IPS-18c (cell line): ENCODE measurements around the gene BACH2.
A peak's percentile ranks its signal among the peaks of the same experiment; 100 is the strongest.
"Not testable (repeated sequence)": the region's sequence is repeated elsewhere in the genome, so short reads cannot be mapped to it uniquely, and the experiment has no call there.

Experiments used
- H3K4me3 ChIP-seq: 2 replicates; pipeline ENCODE4 v1.7.0; 2013; ENCODE audit warnings: low read depth, mild to moderate bottlenecking, low read length, moderate library complexity; ENCODE audit not compliant: insufficient read depth
- H3K9me3 ChIP-seq: one replicate; pipeline ENCODE4 v1.6.1; 2013; ENCODE audit warnings: mild to moderate bottlenecking, low read length, moderate library complexity; ENCODE audit not compliant: control insufficient read depth, insufficient read depth

BACH2 gene

DNA sequence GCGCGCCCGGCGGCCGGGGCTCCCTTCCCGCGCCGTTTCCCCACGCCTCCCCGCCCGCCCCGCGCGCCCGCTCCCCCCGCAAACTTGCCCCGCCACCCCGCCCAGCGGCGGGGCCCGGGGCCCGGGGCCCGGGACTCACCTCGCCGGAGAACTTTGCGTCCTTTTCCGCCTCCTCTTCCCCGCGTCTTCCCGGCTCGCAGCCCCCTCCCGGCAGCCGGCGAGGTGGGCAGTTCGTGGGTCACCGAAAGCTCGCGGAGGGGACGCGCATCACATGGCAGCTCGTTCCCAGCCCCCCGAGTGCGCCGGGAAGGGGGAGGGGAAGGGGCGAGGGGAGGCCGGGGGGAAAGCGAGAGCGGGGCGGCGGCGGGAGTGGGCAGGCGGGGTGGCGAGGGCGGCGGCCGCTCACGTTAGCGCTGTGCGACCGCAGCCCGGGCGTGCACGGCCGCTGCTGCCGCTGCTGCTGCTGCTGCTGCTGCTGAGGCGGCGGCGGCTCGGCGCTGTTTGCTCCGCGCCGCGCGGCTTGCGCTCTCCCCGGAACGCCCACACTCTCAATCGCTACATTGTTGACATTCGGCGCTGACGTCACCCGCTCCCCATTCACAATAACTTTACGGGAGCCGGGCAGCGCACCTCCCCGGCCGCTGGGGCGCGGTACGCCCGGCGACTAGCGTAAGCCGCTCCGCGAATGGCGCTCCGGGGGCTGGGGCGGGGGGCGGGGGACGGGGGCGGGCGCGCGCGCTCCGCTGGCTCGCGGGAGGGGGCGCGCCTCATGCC is at the start of gene BACH2:
TSS of gene BACH2 (minus strand) at position 503 of the 774 bp plus-strand sequence. CDS start 287,999 bp downstream, outside the sequence.
- H3K4me3 ChIP-seq, result peak within 1 kb of the TSS; percentile 77

DNA sequence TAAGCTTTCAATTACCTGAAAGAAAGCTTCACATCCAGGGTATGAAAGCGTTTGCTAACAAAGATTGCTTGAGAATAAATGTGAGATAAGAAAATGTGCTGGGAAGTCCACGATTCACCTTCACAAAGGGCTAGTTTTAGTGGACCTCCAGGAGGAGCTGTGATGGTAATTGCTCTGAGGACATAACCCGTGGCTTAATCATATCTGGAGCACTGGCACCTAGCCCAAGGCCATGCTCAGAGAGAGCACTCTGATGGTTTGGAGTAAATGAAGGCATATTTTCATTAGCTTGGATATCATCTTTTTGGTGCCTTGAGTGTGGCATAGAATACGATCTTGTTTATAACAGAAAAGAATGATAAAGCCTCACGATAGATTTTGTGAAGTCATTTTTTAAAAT is 46.9 kb upstream of the BACH2 start:
- H3K9me3 ChIP-seq, result no peaks in the 10 kb centered on the region
- H3K4me3 ChIP-seq, result no peak overlapping the region

More for the DNA sequence above, at the start of gene BACH2:
- no peaks in the 10 kb centered on the region for H3K9me3 ChIP-seq

DNA sequence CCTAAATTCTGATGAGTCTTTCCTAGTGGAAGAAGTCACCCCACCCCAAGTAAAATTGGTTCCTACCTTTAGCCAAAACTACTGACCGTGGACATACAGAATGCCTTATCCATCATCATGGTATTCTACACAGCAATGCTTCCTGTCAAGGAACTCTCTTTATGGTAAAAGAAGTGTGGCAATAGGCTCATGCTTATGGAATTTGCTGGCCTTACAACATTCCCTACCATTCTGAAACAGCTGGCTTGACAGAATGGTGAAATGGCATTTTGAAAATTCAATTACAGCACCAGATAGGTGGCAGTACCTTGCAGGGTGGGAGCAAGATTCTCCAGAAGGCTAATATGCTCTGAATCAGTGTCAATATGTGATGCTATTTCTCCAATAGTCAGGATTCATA is 41.8 kb upstream of the BACH2 start:
- Histone ChIP-seq H3K4me3 (no peak overlapping the region), H3K9me3 (no peaks in the 10 kb centered on the region)

DNA sequence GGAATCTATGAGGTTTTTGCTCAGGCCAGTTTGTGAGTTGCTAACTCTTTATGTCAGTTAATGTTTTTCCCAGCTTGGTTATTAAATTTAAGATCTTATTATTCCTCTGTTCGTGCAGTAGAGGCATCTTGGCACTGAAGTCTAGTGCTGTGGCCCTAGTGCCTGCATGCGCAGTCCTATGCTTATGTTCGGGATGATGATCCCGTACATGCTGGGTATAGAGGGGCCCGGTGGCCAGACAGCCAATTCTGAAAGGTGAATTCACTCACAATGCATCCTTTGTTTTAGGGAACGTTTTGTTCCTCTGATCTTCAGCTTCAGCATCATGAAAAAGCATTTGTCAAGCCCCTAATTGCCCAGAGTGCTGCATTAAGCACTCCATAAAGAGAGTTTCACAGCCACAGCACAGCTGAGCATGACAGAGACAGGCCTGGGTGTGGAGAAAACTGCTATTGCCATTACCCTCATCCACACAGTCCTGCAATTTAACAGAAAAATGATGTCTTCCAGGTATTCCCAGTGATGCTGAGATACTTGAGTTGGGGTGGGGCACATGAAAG is 39.8 kb upstream of the BACH2 start:
- Histone ChIP-seq H3K9me3 (no peaks in the 10 kb centered on the region), H3K4me3 (no peak overlapping the region)

DNA sequence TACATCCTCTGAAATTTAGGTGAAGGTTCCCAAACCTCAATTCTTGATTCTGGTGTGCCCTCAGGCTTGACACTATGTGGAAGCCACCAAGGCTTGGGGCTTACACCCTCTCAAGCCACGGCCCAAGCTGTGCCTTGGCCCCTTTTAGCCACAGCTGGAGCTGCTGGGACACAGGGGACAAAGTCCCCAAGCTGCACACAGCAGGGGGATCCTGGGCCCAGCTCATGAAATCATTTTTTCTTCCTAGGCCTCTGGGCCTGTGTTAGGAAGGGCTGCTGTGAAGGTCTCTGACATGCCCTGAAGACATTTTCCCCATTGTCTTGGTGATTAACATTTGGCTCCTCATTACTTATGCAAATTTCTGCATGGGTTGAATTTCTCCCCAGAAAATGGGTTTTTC is 37.3 kb upstream of the BACH2 start:
- no peaks in the 10 kb centered on the region for H3K9me3 ChIP-seq
- H3K4me3 ChIP-seq, result no peak overlapping the region

DNA sequence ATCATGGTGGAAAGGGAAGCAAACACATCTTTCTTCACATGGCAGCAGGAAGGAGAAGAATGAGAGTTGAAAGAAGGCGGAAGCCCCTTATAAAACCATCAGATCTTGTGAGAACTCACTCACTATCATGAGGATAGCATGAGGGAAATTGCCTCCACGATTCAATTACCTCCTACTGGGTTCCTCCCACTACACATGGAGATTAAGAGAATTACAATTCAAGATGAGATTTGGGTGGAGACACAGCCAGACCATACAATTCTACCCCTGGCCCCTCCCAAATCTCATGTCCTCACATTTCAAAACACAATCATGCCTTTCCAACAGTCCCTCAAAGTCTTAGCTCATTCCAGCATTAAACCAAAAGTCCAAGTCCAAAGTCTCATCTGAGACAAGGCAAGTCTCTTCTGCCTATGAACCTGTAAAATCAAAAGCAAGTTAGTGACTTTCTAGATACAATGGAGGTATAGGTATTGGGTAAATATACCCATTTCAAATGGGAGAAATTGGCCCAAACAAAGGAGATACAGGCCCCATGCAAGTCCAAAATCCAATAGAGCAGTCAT is 36.4 kb upstream of the BACH2 start:
- H3K9me3 ChIP-seq, result not testable (repeated sequence)

DNA sequence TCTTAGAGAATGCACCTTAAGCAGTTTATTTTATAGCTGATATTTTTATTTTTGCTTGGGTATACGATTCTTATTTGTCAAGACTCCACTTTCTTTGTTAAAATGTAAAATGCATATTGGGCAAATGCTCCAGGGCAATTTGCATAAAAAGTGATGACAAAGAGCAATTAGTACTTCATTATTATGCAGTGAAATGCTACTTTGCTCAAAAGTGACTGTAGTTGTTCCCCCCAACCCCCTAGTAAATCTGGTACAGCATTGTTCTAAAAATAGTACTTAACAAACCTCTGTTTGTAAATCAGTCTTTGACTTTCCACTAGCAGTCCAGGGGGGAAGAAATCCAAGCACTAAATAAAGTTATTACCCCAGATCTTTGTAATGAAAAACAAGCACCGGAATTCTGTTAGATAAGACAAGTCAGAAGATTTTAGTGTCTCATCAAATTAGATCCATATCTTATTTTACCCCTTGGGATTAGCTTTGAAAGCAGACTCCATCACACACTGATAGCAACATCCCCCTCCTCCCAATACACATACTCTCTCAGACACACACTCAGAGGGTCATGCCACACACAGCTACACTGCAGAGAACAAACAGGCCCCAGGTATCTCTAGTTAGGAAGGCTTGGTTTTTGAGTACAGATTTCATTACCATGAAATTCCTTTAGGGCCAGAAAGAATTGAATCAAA is 32.9 kb upstream of the BACH2 start:
- Histone ChIP-seq H3K9me3 (no peaks in the 10 kb centered on the region), H3K4me3 (no peak overlapping the region)

More for the DNA sequence above, 36.4 kb upstream of the BACH2 start:
- H3K4me3 ChIP-seq, result not testable (repeated sequence)

DNA sequence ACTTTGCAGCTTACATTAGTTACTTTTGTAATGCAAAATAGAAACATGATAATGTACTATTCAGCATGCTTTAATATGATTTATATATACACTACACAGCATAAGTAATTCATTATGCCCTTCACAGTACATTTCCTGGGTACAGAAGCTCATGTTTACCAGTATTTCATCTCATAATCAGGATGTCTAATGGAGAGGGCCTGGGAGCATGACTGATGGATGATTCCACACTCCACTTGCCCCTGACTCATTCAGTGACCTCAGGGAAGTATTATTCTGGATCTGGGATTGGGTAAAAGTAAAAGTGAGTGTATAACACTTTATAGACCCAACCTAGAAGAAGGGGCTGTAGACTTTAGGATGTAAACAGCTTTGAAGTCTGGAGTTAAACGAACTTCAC is 31.4 kb upstream of the BACH2 start:
- Histone ChIP-seq H3K9me3 (no peaks in the 10 kb centered on the region), H3K4me3 (no peak overlapping the region)

DNA sequence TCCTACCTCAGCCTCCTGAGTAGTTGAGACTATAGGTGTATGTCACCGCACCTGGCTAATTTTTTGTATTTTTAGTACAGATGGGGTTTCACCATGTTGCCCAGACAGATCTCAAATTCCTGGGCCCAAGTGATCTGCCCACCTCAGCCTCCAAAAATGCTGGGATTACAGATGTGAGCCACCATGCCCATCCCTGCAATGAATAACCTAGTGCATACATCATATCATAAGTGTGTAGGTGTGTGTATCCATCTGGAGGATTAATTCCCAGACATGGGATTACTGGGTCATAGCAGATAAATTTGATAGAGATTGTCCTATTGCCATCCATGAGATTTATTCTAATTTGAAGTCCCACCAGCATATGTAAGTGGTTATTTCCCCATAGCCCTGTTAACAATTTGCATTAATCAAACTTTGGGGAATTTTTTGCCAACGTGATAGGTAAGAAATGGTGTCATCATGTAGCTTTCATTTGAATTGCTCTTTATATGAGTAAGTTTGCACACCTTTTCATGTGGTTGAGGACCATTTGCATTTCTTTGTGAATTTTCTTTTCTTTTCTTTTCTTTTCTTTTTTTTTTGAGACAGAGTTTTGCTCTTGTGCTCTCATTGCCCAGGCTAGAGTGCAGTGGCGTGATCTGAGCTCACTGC is 29.9 kb upstream of the BACH2 start:
- no peak overlapping the region for H3K4me3 ChIP-seq
- no peaks in the 10 kb centered on the region for H3K9me3 ChIP-seq

DNA sequence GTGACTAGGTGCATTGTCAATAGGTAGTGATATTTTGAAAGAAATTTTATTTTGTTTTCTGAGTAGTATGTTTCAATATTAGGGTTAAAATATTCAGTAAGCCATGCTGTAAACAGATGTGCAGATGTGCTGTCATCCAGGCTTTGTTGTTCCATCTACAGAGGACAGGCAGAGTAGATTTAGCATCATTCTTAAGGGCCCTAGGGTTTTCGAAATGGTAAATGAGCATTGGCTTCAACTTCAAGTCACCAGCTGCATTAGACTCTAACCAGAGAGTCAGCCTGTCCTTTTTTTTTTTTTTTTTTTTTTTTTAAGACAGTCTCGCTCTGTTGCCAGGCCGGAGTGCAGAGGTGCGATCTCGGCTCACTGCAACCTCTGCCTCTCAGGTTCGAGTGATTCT is 27.1 kb upstream of the BACH2 start:
- Histone ChIP-seq H3K9me3 (no peaks in the 10 kb centered on the region), H3K4me3 (no peak overlapping the region)

DNA sequence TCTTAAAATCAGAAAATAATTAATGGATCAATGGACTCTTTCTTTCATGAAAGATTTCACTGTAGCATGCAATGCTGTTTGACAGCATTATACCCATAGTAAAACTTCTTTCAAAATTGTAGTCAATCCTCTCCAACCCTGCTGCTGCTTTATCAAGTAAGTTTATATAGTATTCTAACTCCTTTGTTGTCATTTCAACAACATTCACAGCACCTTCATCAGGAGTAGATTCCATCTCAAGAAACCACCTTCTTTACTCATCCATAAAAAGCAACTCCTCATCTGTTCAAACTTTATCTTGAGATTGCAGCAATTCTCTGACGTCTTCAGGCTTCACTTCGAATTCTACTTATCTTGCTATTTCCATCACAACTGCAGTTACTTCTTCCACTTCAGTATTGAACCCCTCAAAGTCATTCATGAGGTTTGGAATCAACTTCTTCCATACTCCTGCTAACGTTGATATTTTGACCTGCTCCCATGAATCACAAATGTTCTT is 26.4 kb upstream of the BACH2 start:
- Histone ChIP-seq H3K9me3 (no peaks in the 10 kb centered on the region), H3K4me3 (no peak overlapping the region)

DNA sequence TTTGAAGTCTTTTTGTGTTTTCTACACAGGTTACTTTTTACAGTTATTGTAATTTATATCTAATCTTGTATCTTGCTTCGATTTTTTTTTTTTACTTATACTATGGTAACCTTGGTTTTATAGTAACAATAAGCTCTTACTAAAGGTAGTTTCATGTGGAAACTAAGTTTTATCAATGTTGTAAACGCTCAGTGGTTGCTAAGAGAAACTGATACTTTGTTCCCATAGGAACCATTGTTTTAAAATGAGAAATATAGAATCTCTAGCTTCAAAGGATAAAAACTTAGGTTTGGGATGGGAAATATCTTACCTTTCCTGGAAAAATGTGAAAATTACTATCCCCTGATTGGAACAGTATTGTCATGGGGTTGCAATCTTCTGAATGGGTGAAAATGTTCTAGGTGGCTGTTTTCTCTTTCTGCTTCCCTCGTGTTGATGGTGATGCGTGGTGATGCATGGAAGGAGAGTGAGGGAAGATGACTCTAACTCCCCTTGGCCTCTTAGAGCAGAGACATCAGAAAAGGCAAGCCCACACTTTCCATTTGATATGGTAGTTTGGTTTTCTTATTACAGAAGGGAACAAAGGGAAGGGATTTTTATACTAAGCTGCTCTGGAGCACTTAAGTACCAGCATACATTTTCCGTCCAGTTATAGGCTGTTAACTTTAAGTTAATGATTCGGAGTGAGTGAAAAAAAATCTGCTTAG is 23.5 kb upstream of the BACH2 start:
- Histone ChIP-seq H3K4me3 (no peak overlapping the region), H3K9me3 (no peaks in the 10 kb centered on the region)

DNA sequence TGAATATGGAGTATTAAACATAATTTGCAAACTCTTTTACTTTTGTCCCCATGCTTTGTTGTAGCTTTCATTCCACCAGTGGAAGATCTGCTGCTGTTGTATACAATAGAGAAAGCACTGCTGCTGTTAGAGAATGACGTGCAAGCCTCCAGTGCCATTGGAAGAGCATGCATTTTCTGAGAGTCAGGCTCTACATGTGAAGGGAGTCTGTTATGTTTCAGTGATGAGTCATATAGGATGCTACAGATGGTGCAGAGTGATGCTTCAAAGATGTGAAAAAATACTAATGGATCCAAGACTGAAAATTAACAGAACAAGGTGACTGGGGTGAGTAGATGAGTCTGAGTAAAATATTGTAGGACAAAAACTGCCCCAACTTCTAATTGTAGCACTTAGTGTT is 22.4 kb upstream of the BACH2 start:
- Histone ChIP-seq H3K9me3 (no peaks in the 10 kb centered on the region), H3K4me3 (no peak overlapping the region)

DNA sequence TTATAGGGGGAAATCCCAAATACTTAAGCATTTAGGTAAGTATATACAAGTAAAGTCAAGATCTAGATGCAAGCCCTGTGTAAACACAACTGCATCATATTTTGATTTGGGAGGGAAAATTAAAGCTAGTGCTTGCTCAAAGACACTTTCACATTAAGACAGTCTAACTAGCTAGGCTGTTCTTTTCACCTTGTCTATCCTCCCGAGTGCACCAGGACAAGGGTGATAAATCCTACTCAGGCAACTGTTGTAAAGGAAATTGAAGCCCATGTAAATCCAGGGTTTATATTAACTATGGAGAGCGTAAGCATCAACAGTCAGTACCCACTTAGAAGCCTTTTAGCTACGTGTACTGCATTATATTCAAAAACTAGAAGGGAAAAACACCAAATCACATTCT is 19.3 kb upstream of the BACH2 start:
- Histone ChIP-seq H3K4me3 (no peak overlapping the region), H3K9me3 (no peaks in the 10 kb centered on the region)

DNA sequence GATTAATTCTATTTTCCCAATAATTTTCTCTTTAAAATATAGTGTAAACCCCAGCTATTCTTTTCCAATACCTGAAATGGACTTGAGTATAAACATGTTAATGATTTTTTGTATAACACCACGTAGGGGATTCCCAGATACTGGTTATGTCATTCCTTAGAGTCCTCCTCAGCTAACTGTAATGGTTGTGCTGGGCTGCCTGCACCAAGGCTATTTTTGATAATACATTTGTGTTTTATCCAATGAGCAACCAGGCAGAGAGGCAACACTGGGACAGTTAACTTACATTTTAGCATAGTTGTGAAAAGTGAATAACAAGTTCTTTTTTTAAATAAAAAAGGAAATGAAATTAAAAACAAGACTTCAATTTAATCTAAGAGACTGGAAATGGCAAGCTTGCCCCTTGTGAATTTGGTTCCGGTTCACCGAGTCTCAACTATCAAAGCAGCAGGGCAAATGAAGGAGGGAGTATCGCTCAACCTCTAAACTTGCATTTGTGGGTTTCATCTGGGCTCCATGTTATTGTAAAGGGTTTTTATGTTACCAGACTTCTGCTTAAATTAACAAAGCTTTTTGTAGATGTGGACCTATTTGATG is 18.8 kb upstream of the BACH2 start:
- no peak overlapping the region for H3K4me3 ChIP-seq

DNA sequence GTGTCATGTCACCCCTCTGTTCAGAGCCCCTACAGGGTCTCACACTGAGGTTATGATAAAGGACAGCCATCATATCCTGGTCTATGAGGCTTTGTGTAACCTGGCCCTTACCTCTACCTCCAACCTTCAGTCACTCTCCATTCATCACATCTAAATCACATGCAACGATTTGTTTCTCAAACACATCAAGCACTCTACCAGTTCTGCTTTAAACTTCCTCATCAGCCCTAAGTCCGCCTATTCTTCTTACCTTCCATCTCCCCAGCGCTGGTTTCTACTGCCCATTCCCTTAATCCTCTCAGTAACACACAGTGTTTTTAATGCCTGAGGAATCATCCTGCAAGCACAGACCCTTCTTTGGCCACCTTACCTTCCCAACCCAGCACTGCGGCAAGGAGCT is 17.9 kb upstream of the BACH2 start:
- Histone ChIP-seq H3K4me3 (no peak overlapping the region), H3K9me3 (no peaks in the 10 kb centered on the region)

More for the DNA sequence above, 18.8 kb upstream of the BACH2 start:
- no peaks in the 10 kb centered on the region for H3K9me3 ChIP-seq
